Esophagus squamous epithelium (tissue), 4 donors: ENCODE data around the gene SLC31A1.

Experiments used
- CTCF ChIP-seq, 6 experiments: fragments of 450-650 bp in 4 of 6; fragments of 200-600 bp in 2 of 6; sonication (generic) in 2 of 6; IDR thresholded peaks; one replicate each; pipeline ENCODE4 v1.5.1; 2016 to 2019; ENCODE audit warnings: antibody characterized with exemption in 6 of 6, mild to moderate bottlenecking in 4 of 6, moderate library complexity in 4 of 6
- POLR2A ChIP-seq, 4 donors: fragments of 450-650 bp; IDR thresholded peaks; one replicate each; pipeline ENCODE4 v1.6.1; 2017; ENCODE audit warnings: antibody characterized with exemption in 4 of 4, mild to moderate bottlenecking in 4 of 4, moderate library complexity in 3 of 4

GRCh38 chr9:113313261-113313660 is 91.9 kb downstream of the SLC31A1 start:
- TF ChIP-seq CTCF (IDR thresholded peaks at IDR 0.05), result no peak
- TF ChIP-seq POLR2A (IDR thresholded peaks at IDR 0.05), result no peak
